Loucy (cell line): Measurements from ENCODE around the gene HMGN3.

Experiments used
- H2AFZ ChIP-seq: fragments of 200-600 bp; sonication (generic); 2 replicates; pipeline ENCODE4 v1.6.0; 2016; ENCODE audit warnings: antibody characterized with exemption, mild to moderate bottlenecking, low read length, moderate library complexity
- H3F3A ChIP-seq: fragments of 200-600 bp; 2 replicates; pipeline ENCODE4 v1.6.0; 2016; ENCODE audit warnings: antibody characterized with exemption, low read depth, mild to moderate bottlenecking
- H3K27me3 ChIP-seq: fragments of 200-600 bp; sonication (generic); 2 replicates; pipeline ENCODE4 v1.6.1; 2014; ENCODE audit warnings: low read length, mild to moderate bottlenecking; ENCODE audit not compliant: insufficient read depth, poor library complexity, severe bottlenecking
- H3K36me3 ChIP-seq: fragments of 200-600 bp; sonication (generic); 2 replicates; pipeline ENCODE4 v1.6.1; 2016; ENCODE audit warnings: low read length; ENCODE audit not compliant: insufficient read depth
- H3K4me1 ChIP-seq: fragments of 200-600 bp; sonication (generic); 2 replicates; pipeline ENCODE4 v1.5.1; 2014; ENCODE audit warnings: low read length, mild to moderate bottlenecking; ENCODE audit not compliant: insufficient read depth, poor library complexity, severe bottlenecking
- H3K4me2 ChIP-seq: fragments of 200-600 bp; sonication (generic); 2 replicates; pipeline ENCODE4 v1.6.0; 2014; ENCODE audit warnings: antibody characterized with exemption, low read length, low read depth, mild to moderate bottlenecking; ENCODE audit not compliant: poor library complexity, severe bottlenecking
- H3K4me3 ChIP-seq: fragments of 200-600 bp; sonication (generic); 2 replicates; pipeline ENCODE4 v1.5.1; 2014; ENCODE audit warnings: low read length, mild to moderate bottlenecking, mixed read lengths; ENCODE audit not compliant: poor library complexity, severe bottlenecking
- H3K79me2 ChIP-seq: fragments of 200-600 bp; sonication (generic); 2 replicates; pipeline ENCODE4 v1.6.1; 2014; ENCODE audit warnings: low read length; ENCODE audit not compliant: insufficient read depth
- H3K9ac ChIP-seq: fragments of 200-600 bp; sonication (generic); 2 replicates; pipeline ENCODE4 v1.6.0; 2014; ENCODE audit warnings: mild to moderate bottlenecking, low read depth, low read length, moderate library complexity; ENCODE audit not compliant: poor library complexity, severe bottlenecking
- H3K9me2 ChIP-seq: fragments of 200-600 bp; sonication (generic); replicated peaks from 2 replicates; pipeline ENCODE4 v1.6.1; 2016; ENCODE audit warnings: low read depth, low read length, mixed read lengths
- H3K9me3 ChIP-seq: fragments of 200-600 bp; sonication (generic); 2 replicates; pipeline ENCODE4 v1.6.1; 2014; ENCODE audit warnings: mild to moderate bottlenecking, antibody characterized with exemption, low read length, low read depth; ENCODE audit not compliant: insufficient read depth
- H4K20me1 ChIP-seq: fragments of 200-600 bp; sonication (generic); 2 replicates; pipeline ENCODE4 v1.6.0; 2014; ENCODE audit warnings: antibody characterized with exemption, low read length, mild to moderate bottlenecking; ENCODE audit not compliant: insufficient read depth, poor library complexity, severe bottlenecking
- CTCF ChIP-seq: fragments of 200-600 bp; sonication (generic); conservative IDR thresholded peaks from 2 replicates; pipeline ENCODE4 v1.5.1; 2014; ENCODE audit warnings: mild to moderate bottlenecking, antibody characterized with exemption, low read length
- EZH2phosphoT487 ChIP-seq: fragments of 200-600 bp; IDR thresholded peaks from 2 replicates; pipeline ENCODE4 v1.6.1; 2018; ENCODE audit warnings: antibody characterized with exemption, mild to moderate bottlenecking, moderate library complexity, borderline replicate concordance

The HMGN3 gene

GRCh38 chr6:79180052-79180451 is 54.4 kb downstream of the HMGN3 start:
- Histone ChIP-seq H3K9ac (no peak overlapping the region), H3K9me3 (no peaks in the 10 kb centered on the region), H3F3A (no peaks in the 10 kb centered on the region), H2AFZ (no peak overlapping the region), H3K4me1 (no peaks in the 10 kb centered on the region), H3K79me2 (no peaks in the 10 kb centered on the region), H4K20me1 (no peaks in the 10 kb centered on the region), H3K27me3 (no peaks in the 10 kb centered on the region), H3K9me2 (no peaks in the 10 kb centered on the region), H3K4me2 (no peak overlapping the region), H3K36me3 (no peaks in the 10 kb centered on the region), H3K4me3 (no peak overlapping the region)
- TF ChIP-seq EZH2phosphoT487: no peak
- TF ChIP-seq CTCF: no peak

GRCh38 chr6:79173378-79173777 is 61.1 kb downstream of the HMGN3 start:
- Histone ChIP-seq H3K27me3 (no peaks in the 10 kb centered on the region), H3K79me2 (no peaks in the 10 kb centered on the region), H4K20me1 (no peaks in the 10 kb centered on the region), H2AFZ (no peak overlapping the region), H3K9me3 (no peaks in the 10 kb centered on the region), H3K9me2 (no peaks in the 10 kb centered on the region; the same call in 1 of the 2 replicates), H3K36me3 (no peaks in the 10 kb centered on the region), H3K4me3 (no peak overlapping the region), H3K4me1 (no peaks in the 10 kb centered on the region), H3K4me2 (no peak overlapping the region), H3F3A (no peaks in the 10 kb centered on the region), H3K9ac (no peak overlapping the region)
- no peak for TF ChIP-seq CTCF
- no peak for TF ChIP-seq EZH2phosphoT487

- no peak overlapping the region for H3K4me3 ChIP-seq
- H3K79me2 ChIP-seq: no peaks in the 10 kb centered on the region
- H3K9me2 ChIP-seq: no peaks in the 10 kb centered on the region; the same call in 1 of the 2 replicates
- H3K4me2 ChIP-seq: no peak overlapping the region
- no peaks in the 10 kb centered on the region for H3K4me1 ChIP-seq
- H4K20me1 ChIP-seq: no peaks in the 10 kb centered on the region
- H3K27me3 ChIP-seq: no peaks in the 10 kb centered on the region
- H3K9ac ChIP-seq: no peak overlapping the region
- H3F3A ChIP-seq: no peaks in the 10 kb centered on the region
- no peaks in the 10 kb centered on the region for H3K9me3 ChIP-seq
- TF ChIP-seq EZH2phosphoT487: no peak
- no peak for TF ChIP-seq CTCF
- H2AFZ ChIP-seq: no peak overlapping the region
- no peaks in the 10 kb centered on the region for H3K36me3 ChIP-seq
Observed at GRCh38 chr6:79170959-79171358, 63.5 kb downstream of the HMGN3 start.
